H1 (cell line): ENCODE data around the gene ASAP3. TPM values are rescaled to one million over a fixed set of nuclear protein-coding genes. Genes with fewer than 3 reads are reported as not detected.

Source experiments
- ATF2 ChIP-seq: IDR thresholded peaks from 2 replicates; pipeline ENCODE4 v1.6.1; 2012; ENCODE audit warnings: low read length, inconsistent platforms
- ATF3 ChIP-seq: IDR thresholded peaks from 2 replicates; pipeline ENCODE4 v1.6.1; 2011; ENCODE audit warnings: low read depth, mild to moderate bottlenecking, low read length; ENCODE audit not compliant: insufficient read depth
- RNF2 ChIP-seq: fragments of 200-900, 300-1000 bp; sonication (generic); IDR thresholded peaks from 2 replicates; pipeline ENCODE4 v1.7.1; 2016; ENCODE audit warnings: borderline replicate concordance, low read depth, mild to moderate bottlenecking, antibody characterized with exemption, low read length; ENCODE audit not compliant: poor library complexity, severe bottlenecking; ENCODE audit errors: missing control alignments
- polyA plus RNA-seq, 7 experiments: library from polyadenylated mRNA; depleted of rRNA in 3 of 7; stranded (reverse) in 5 of 7; unstranded in 2 of 7; fragments of >200 nt in 5 of 7; fragments of 200-250 nt in 2 of 7; gene quantifications; 1 replicate in 5 of 7; 2 replicates in 1 of 7; 4 replicates in 1 of 7; pipeline versions ENCODE4 v1.2.1 to v1.2.3, GENCODE V29; 2011 to 2013; ENCODE audit warnings: missing spikeins in 2 of 7, mixed read lengths in 2 of 7
- total RNA-seq: library from RNA; stranded (reverse); fragmentation: NEBNext Ultra II Directional; extraction: Animal tissue kit (Norgen Biotek cat#: 25700); gene quantifications from 2 replicates; pipeline ENCODE4 v1.2.1, GENCODE V29; 2021

Gene ASAP3
- total and polyA plus RNA-seq, 2 of the 8 experiments (the other 6 are each of a cell fraction or from before 2014, with no cell fraction given), result 53.1 to 58.0 TPM

DNA sequence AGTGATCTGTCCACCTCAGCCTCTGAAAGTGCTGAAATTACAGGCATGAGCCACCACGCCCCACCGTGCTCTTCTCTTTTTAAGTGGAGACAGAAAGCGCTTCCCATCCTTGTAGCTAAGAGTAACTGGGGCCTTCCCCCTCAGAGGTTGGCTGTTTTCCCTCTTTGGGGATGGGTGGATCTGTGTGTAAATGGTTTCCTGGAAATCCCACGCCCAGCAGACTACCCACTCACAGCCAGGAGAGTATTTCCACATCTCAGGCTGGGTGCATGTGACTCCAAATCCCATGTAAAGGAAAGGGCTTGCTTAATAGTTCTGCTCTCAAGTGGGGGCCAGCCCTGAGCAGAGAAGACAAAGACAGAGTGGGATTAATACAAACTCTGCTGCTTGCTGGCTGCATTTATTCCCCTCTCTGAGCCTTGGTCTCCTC is 39.9 kb downstream of the ASAP3 start (continued):
- no peak for TF ChIP-seq RNF2
- no peak for TF ChIP-seq ATF2
- no peak for TF ChIP-seq ATF3
